Measurements from ENCODE around the gene PCTP.

PCTP gene

DNA sequence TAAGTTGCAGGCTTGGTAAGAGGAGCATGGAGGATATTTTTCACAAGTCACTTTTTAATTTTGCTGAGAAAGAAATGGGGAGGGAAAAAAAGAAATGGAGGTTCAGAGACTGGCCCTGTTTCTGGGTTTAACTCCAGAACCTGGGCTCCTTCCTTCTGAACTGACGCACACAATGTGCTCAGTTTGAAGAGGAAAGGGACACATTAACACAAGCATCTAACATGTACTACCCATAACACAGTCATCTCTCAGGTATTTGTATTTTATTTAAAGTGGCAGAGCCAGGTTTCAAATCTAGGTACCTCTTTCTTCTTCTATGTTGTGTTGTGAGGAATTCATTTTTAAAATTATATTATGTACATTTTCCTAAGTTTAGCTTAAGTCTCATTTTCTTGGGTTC lies 22.9 kb upstream of the PCTP start:
- no peak for TF ChIP-seq ZFX (IDR thresholded peaks at IDR 0.05)
- TF ChIP-seq, protein P1, sequence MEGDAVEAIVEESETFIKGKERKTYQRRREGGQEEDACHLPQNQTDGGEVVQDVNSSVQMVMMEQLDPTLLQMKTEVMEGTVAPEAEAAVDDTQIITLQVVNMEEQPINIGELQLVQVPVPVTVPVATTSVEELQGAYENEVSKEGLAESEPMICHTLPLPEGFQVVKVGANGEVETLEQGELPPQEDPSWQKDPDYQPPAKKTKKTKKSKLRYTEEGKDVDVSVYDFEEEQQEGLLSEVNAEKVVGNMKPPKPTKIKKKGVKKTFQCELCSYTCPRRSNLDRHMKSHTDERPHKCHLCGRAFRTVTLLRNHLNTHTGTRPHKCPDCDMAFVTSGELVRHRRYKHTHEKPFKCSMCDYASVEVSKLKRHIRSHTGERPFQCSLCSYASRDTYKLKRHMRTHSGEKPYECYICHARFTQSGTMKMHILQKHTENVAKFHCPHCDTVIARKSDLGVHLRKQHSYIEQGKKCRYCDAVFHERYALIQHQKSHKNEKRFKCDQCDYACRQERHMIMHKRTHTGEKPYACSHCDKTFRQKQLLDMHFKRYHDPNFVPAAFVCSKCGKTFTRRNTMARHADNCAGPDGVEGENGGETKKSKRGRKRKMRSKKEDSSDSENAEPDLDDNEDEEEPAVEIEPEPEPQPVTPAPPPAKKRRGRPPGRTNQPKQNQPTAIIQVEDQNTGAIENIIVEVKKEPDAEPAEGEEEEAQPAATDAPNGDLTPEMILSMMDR (conservative IDR thresholded peaks at IDR 0.05) = no peak
- H3K27ac ChIP-seq = no peak overlapping the region; the same call in 1 of the 2 replicates

- H3K27ac ChIP-seq = peak overlapping the region; percentile 55; the same call in 1 of the 2 replicates
- TF ChIP-seq, protein P1 (conservative IDR thresholded peaks at IDR 0.05) = no peak
- TF ChIP-seq ZFX (IDR thresholded peaks at IDR 0.05) = no peak
Observed at GRCh38 chr17:55728361-55728760, 22.5 kb upstream of the PCTP start.

DNA sequence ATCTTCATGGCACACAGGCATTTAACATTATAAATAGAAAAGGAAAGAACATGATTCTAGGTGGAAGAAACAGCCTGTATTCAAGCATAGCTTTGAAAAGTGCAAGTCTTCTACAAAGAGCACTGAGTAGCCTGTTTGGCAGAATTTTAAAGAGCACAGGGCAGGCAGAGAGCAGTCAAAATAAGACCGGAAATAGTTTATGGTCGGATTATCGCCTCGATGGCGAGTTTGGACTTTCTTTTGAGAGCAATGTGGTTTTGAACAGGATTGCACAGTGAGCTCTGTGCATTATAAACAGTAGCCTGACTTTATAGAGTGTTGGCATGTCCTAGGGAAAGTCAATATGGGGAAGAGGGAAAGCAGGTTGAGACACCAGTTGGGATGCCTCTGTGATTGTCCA lies 22.0 kb upstream of the PCTP start:
- no peak for TF ChIP-seq ZFX (IDR thresholded peaks at IDR 0.05)
- TF ChIP-seq, protein P1 (conservative IDR thresholded peaks at IDR 0.05) = no peak
- peak overlapping the region; percentile 55; the same call in 1 of the 2 replicates for H3K27ac ChIP-seq

DNA sequence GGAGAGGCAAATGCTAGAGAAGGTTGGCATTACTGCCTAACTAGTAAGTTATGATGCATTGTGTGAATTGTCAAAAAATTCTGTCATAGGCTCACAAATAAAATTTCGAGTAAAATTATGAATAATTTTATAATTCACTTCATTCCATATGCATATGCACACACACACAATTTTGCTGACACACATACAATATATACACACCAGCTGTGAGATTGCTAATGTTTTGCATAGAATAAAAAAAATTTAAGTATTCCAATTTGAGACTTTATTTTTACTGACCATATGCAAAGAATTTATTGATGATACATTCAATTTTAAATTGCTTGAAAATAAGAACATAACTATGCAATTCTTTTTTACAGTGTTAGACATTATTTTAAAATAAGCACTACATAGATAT lies 21.4 kb upstream of the PCTP start:
- TF ChIP-seq, protein P1 (conservative IDR thresholded peaks at IDR 0.05) = no peak
- TF ChIP-seq ZFX (IDR thresholded peaks at IDR 0.05) = no peak
- H3K27ac ChIP-seq = no peak overlapping the region; the same call in 1 of the 2 replicates

DNA sequence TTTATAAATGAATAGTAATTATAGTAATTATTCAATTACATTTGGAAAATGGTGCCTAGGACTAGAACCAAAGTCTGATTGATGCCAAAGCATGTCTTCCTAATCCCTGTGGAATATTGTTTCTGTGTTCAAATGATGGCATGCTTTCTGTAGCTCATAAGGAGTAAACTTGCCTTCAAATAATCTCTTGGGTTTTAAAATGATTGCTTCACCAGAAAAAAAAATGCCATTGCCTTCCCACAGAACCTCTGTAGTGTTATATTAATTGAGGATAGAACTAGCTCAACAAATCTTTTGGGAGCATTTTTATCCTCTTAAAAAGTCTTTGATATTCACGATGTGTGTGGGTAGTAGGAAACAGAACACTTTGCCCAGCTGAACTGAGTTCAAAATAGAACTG lies 20.5 kb upstream of the PCTP start:
- H3K27ac ChIP-seq = no peak overlapping the region
- no peak for TF ChIP-seq ZFX (IDR thresholded peaks at IDR 0.05)
- TF ChIP-seq, protein P1 (conservative IDR thresholded peaks at IDR 0.05) = no peak

DNA sequence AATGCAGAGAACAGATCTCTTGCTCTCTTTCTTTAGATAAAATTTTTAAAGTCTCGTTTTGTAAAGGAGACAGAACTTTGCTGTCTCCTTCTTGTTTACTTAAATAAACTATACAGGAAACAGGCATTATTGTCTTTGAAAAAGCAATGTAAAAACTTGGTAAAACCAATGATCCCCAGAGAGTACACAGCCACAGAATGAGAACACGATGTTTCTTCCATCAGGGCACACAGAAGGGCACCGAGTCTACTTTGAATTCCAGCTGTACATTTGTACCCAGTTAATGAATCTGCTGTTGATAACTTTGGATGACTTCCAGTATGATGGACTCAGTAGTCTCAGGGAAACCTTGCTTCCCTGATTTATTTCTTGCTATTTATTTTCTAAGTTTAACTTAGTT lies 20.0 kb upstream of the PCTP start:
- H3K27ac ChIP-seq = no peak overlapping the region
- TF ChIP-seq ZFX (IDR thresholded peaks at IDR 0.05) = no peak
- TF ChIP-seq, protein P1 (conservative IDR thresholded peaks at IDR 0.05) = no peak

DNA sequence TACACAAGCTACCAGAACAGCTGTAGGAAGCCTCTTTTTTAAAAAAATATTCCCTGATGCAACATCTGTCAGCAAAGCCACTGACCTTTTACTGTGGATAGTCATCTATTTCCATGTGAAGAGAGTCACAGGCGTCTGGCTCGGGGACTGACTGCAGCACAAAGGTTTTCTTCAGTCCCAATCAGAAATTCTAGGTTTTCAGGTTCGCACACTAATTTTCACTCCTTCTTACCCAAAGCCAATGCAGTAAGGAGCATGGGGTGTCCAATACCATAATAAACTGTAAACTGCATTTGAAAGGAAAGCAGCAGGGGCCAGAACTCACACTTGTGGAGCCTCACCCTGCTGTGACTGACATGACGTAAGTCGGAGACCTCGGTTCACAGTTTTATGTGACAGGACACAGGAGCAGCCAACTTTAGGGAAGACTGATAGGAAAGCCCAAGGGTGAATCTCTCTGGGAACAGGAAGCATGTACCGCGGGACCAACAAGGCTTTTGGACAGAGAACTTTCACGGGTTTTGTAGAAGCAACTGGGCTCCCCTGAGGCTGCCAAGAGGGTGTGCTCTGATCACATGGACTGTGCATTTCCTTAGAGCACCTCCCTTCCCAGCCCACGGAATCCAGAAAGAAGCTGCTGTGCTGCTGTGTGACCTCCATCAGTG lies 19.1 kb upstream of the PCTP start:
- peak overlapping the region; percentile 77 for H3K27ac ChIP-seq

More for the DNA sequence above, 19.1 kb upstream of the PCTP start:
- TF ChIP-seq, protein P1 (conservative IDR thresholded peaks at IDR 0.05) = no peak
- TF ChIP-seq ZFX (IDR thresholded peaks at IDR 0.05) = no peak

All from C4-2B (cell line).